NCI-H146 (cell line): ENCODE data around the gene TEX51.

Source experiments
- DNase-seq: peaks from one replicate; lab custom pipeline; 2025; lab: John Stamatoyannopoulos, UW

The TEX51 gene

GRCh38 chr2:126879348-126880298 is 19.1 kb upstream of the TEX51 start:
- no peak for DNase-seq

GRCh38 chr2:126880324-126880723 is 18.4 kb upstream of the TEX51 start:
- no peak for DNase-seq

GRCh38 chr2:126880817-126881216 is 17.9 kb upstream of the TEX51 start:
- DNase-seq: no peak

GRCh38 chr2:126881591-126881990 is 17.1 kb upstream of the TEX51 start:
- DNase-seq: no peak

GRCh38 chr2:126882181-126882580 is 16.5 kb upstream of the TEX51 start:
- DNase-seq: no peak

GRCh38 chr2:126882736-126883665 is 15.7 kb upstream of the TEX51 start:
- no peak for DNase-seq

GRCh38 chr2:126883666-126884040 is 15.0 kb upstream of the TEX51 start:
- DNase-seq: no peak

GRCh38 chr2:126884861-126885750 is 13.6 kb upstream of the TEX51 start:
- no peak for DNase-seq

- no peak for DNase-seq
These were observed 12.9 kb upstream of the TEX51 start for GRCh38 chr2:126885751-126886210.

GRCh38 chr2:126886211-126886915 is 12.3 kb upstream of the TEX51 start:
- no peak for DNase-seq

GRCh38 chr2:126886916-126887280 is 11.8 kb upstream of the TEX51 start:
- DNase-seq: no peak

- no peak for DNase-seq
These were observed 11.2 kb upstream of the TEX51 start for GRCh38 chr2:126887506-126887905.

- no peak for DNase-seq
These were observed 10.6 kb upstream of the TEX51 start for GRCh38 chr2:126888046-126888445.

GRCh38 chr2:126889071-126889470 is 9.6 kb upstream of the TEX51 start:
- DNase-seq: no peak

- no peak for DNase-seq
These were observed 9.1 kb upstream of the TEX51 start for GRCh38 chr2:126889496-126890135.

GRCh38 chr2:126890136-126890510 is 8.6 kb upstream of the TEX51 start:
- no peak for DNase-seq

GRCh38 chr2:126890551-126891450 is 7.9 kb upstream of the TEX51 start:
- no peak for DNase-seq

- DNase-seq: no peak
These were observed 6.8 kb upstream of the TEX51 start for GRCh38 chr2:126891681-126892500.

GRCh38 chr2:126893153-126893552 is 5.5 kb upstream of the TEX51 start:
- DNase-seq: no peak
